Measurements from ENCODE around the gene SIGLEC9. TPM values are rescaled to one million over a fixed set of nuclear protein-coding genes. Genes with fewer than 3 reads are reported as not detected.

The SIGLEC9 gene
- total and polyA plus RNA-seq, 8 donors: 0.19 to 4.1 (median 0.91) TPM

DNA sequence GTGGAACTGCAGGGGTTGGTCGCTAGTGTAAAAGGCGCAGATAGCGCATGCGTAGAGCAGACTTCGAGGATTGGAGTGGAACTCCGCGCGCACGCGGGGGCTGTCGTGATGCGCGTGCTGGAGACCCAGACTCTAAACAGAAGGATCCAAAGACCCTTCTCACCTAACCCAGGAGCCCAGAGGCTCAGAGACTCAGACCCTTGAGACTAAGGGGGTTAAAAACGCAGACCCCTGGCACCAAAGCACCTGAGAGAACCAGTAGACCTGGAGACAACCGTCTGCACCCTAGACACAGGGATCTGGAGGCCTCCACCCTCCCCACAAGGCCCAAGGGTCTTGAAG, 15.9 kb upstream of the SIGLEC9 start:
- peak overlapping the region in 1 of 4 donors; percentile 51 for H3K27ac ChIP-seq
- FAIRE-seq (no peak), ATAC-seq (peak; percentile 32 to 51 (median 47)), DNase-seq (no peak)
- H3K4me1 ChIP-seq: peaks cover 3 to 11% (median 6%) of the 10 kb centered on the region in 3 donors
- TF ChIP-seq CTCF (IDR thresholded peaks at IDR 0.05): no peak
- intact Hi-C loops (cut with DNase I): no loop called here
- no peaks in the 10 kb centered on the region for H3K36me3 ChIP-seq
- H3K9me3 ChIP-seq: no peaks in the 10 kb centered on the region
- 2% methylated on average over 15 of the region's 15 CpGs for WGBS, 2 donors
- peak overlapping the region; percentile 23 to 80 (median 64) for H3K4me3 ChIP-seq
- no peaks in the 10 kb centered on the region for H3K27me3 ChIP-seq

DNA sequence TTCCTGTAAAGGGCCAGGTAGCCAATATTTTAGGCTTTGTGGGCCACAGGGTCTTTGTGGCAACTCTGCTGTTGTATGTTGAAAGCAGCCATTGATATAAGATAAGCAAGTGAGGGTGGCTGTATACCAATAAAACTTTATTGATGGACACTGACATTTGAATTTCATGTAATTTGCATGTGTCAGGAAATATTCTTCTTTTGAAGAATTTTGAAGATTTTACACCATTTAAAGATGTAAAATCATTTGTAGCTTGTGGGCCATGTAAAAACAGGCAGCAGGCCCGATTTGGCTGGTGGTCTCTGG, 14.1 kb upstream of the SIGLEC9 start:
- FAIRE-seq: no peak
- no peak for DNase-seq
- no peak for ATAC-seq
- Histone ChIP-seq H3K4me3 (no peak overlapping the region), H3K27ac (no peak overlapping the region), H3K27me3 (no peaks in the 10 kb centered on the region), H3K9me3 (no peaks in the 10 kb centered on the region), H3K36me3 (no peaks in the 10 kb centered on the region), H3K4me1 (peaks cover 3 to 11% (median 6%) of the 10 kb centered on the region in 3 donors)
- TF ChIP-seq CTCF (IDR thresholded peaks at IDR 0.05): no peak
- intact Hi-C loops (cut with DNase I): no loop called here
- WGBS, 2 donors: 38 to 46% methylated on average over 1 of the region's 1 CpG

- Histone ChIP-seq H3K27ac (no peak overlapping the region), H3K9me3 (no peaks in the 10 kb centered on the region), H3K27me3 (no peaks in the 10 kb centered on the region), H3K4me1 (peaks cover 3 to 11% (median 6%) of the 10 kb centered on the region in 3 donors), H3K36me3 (no peaks in the 10 kb centered on the region), H3K4me3 (no peak overlapping the region)
- DNase-seq (no peak), ATAC-seq (no peak), FAIRE-seq (no peak)
- 29 to 32% methylated on average over 6 of the region's 6 CpGs for WGBS, 2 donors
- intact Hi-C loops (cut with DNase I): no loop called here
- TF ChIP-seq CTCF (IDR thresholded peaks at IDR 0.05): no peak
Measured at GRCh38 chr19:51111606-51112005, 13.1 kb upstream of the SIGLEC9 start.

DNA sequence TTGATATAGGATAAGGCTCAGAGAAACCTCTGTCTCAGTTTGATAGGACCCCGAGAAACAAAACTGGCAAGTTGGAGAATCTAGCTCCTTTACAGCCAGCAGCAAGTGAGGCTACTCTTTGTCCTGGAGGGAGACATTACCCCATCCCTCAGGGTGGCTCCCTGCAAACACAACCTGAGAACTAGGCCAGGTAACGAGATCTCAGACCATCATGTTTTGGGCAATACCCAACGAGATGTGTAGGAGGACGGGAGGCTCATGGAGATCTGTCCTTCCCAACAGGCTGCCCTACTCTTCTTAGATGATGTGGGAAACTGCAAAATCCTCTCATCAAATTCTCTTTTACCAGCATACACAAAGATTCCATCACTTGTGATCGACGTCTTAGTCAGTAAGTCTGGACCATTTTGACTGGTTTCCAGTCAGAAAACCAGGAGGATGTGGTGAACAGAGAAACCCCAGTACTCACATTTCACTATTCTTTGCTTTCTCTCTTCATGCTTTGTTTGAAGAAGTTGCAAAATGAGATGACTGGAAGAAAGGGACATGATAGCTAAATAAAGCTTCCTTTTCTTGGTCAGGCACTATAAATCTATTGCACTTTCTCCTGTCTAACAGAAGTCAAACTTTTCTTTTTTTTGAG, 10.5 kb upstream of the SIGLEC9 start:
- intact Hi-C loops (cut with DNase I): no loop called here
- ATAC-seq: no peak
- Histone ChIP-seq H3K36me3 (no peaks in the 10 kb centered on the region), H3K27me3 (no peaks in the 10 kb centered on the region), H3K4me1 (no peaks in the 10 kb centered on the region), H3K9me3 (no peaks in the 10 kb centered on the region), H3K27ac (no peak overlapping the region), H3K4me3 (no peak overlapping the region)
- no peak for DNase-seq
- FAIRE-seq: no peak
- no peak for TF ChIP-seq CTCF (IDR thresholded peaks at IDR 0.05)
- 59 to 72% methylated on average over 6 of the region's 6 CpGs for WGBS, 2 donors

DNA sequence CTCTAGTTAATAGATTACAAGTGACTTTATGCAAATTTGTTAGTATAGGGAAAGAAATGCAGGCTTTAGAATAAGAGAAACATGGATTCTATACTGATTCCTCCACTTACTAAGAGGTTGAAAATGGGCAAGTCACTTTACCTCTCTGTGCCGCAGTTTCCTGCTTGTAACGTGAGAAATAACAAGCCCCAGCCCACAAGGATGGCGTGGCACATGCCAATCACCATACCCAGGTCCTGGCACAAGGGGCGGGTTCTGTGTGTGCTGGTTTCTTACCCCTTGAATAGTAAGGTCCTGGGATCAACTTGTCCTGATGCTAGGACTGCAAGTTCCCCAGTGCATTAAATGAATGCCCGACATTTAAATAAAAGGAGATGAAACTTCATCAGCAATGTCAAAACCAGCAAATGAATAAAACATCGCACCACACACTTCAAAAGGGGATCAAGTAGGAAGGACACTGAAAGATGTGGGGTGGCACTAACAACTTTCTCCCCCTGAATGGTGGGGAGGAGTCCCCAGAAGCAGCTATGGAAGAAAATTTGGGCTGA, 7.9 kb upstream of the SIGLEC9 start:
- WGBS, 2 donors: 57 to 62% methylated on average over 6 of the region's 6 CpGs
- DNase-seq: no peak
- FAIRE-seq: no peak
- ATAC-seq: no peak
- Histone ChIP-seq H3K4me1 (no peaks in the 10 kb centered on the region), H3K27me3 (no peaks in the 10 kb centered on the region), H3K27ac (no peak overlapping the region), H3K4me3 (no peak overlapping the region), H3K9me3 (no peaks in the 10 kb centered on the region), H3K36me3 (no peaks in the 10 kb centered on the region)
- no peak for TF ChIP-seq CTCF (IDR thresholded peaks at IDR 0.05)
- intact Hi-C loops (cut with DNase I): no loop called here
